GM10847 (cell line): Measurements from ENCODE around the gene LYZL6.

Source experiments
- POLR2A ChIP-seq: IDR thresholded peaks from 2 replicates; pipeline ENCODE4 v1.6.1; 2011; ENCODE audit not compliant: insufficient read length; ENCODE audit errors: extremely low read depth

The LYZL6 gene

DNA sequence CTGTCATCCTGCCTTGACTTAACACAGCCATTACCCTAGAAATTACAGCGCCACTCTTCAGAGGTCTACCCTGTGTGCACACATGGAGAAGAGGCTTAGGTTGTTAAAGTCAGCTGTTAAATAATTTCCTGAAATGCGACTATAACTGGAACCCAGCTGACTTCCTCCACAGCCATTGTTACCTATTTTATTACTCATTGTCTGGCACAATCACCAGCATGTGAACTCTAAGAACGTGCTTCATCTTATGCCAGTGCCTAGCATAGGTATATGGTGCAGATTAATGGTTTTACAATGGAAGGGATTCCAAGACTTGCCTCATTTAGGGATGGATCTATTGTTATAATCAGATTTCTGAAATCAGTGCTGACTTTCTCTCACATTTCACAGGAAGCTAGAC, 24.8 kb downstream of the LYZL6 start:
- TF ChIP-seq POLR2A: no peak

DNA sequence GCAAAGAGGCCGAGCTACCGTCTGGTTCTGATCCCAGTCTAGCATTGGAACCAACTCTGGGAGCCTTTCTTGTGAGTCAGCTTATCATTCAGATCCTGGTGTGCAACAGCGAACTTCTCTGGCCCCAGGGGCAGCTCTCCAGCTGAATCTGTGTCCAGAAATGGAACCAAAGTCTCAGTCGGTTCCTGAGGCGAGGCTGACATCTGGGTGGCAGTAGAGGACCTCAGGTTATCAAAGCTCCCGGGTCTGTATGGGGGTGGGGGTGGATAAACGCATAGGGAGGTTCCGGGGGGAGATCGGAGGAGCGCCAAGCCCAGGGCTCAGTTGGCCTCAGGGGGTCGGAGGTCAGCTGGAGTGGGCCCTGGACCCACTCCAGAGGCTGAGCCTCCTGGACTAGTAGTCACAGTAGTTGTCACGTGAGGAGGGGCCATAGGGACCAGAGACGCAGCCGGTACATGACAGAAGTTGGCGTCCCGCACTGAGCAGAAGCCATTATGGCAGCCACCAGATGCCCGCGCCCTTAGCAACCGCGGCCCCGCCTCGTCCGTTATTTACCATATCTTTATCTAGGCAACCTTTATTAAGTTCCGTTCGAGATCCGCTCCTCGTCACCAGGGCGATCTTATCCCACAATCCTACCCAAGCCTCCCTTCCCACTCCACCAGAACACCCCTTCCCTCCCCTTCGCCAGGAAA, 25.8 kb downstream of the LYZL6 start:
- TF ChIP-seq POLR2A: no peak

DNA sequence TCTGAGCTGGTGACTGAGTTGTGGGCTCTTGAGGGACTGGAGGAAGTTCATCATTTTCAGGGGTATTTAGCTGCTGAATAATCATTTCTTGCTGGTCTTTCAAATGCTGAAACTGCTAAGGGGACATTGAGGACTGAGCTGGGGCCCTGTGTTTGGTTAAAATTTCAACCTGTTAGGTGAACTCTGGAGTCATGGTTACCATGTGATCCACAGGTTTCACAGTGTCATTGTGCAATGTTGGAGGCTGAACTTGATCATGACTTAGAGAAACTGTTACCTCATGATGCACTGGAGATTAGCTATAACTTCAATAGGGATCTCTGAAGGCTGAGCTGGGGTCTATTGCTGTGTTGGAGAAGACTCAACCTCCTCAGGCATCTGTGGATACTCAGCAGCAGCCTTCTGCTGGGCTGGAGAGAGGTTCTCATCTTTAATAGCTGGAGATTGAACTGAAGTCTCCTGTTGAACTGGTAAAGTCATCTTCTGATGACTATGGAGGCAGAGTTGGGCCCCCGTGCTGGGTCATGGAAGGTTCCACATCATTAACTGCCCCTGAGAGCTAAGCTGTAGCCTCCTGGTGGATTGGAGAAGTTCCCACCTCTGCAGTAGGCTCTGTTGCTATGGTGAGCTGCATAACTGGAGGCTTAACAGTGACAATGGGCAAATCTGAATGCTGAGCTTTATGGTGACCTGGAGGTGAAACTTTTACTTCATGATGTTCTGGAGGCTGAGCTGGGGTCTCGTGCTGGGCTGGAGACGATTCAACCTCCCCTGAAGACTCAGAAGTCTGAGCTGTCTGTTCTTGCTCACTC, 28.2 kb downstream of the LYZL6 start:
- TF ChIP-seq POLR2A: no peak

DNA sequence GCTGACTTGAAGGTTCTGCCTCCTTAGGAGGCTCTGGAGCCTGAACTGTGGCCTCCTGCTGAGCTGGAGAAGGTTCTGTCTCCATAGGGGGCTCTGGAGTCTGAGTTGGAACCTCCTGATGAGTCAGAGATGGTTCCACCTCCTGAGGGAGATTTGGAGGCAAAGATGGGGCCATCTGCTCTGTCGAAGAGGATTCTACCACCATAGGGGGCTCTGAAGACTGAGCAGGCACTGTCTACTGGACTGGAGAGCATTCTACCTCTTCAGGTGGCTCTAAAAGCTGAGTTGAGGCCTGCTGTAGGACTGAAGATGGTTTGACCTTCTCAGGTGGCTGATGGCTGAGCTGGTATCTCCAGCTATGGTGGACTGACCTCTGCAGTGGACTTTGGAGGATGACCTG, 29.2 kb downstream of the LYZL6 start:
- no peak for TF ChIP-seq POLR2A

DNA sequence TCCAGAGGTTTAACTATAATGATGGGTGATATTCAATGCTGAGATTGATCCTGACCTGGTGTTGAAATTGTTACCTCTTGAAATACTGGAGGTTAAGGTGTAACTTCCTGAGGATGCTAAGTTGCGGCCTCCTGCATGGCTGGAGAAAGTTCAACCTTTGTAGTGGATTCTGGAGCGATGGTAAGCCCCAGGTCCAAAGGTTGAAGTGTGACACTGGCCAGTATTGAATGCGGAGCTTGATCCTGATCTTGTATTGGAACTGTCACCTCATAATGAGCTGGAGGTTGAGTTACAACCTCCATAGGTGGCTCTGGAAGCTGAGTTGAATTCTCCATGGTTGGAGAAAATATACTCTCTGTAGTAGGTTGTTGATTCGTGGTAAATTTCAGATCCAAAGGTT, 29.9 kb downstream of the LYZL6 start:
- no peak for TF ChIP-seq POLR2A

- TF ChIP-seq POLR2A: no peak
Measured at GRCh38 chr17:35912942-35913341, 30.6 kb downstream of the LYZL6 start.

DNA sequence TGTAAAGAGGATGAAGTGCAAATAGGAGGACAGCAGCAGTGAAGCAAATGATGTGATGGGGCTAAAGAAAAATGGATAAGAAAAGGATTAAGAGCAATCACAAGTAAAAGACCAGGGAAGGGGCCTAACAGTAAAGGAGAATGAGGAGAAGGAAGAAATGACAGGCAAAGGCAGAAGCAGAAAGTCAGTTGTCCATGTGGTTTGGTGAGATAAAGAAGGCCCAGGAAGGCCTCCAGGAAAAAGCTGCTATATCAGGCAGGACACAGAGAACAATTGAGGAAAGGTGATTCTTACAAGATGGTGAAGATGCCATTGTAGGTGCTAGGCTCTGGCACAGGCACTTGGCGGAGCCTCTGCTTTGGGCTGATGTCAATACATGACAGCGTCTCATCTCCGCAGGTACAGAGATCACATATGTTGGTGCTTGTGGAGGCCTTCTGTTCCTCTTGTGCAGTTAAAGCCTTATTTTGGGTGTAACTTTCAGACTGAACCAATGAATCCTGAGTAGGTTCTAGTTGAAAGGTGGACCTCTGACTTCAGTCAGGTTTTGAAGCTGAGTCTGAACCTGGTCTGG, 31.1 kb downstream of the LYZL6 start:
- TF ChIP-seq POLR2A: no peak

DNA sequence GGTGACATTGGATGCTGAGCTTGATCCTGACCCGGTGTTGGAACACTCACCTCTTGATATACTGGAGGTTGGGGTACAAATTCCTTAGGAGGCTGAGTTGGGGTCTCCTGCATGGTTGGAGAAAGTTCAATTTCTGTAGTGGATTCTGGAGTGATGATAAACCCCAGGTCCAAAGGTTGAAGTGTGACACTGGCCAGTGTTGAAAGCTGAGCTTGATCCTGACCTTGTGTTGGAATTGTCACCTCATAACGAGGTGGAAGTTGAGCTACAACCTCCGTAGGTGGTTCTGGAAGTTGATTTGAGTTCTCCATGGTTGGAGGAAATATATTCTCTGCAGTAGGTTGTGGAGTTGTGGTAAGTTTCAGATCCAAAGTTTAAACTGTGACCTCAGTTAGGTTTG, 34.1 kb downstream of the LYZL6 start:
- TF ChIP-seq POLR2A: no peak

- TF ChIP-seq POLR2A: no peak
Measured at GRCh38 chr17:35907691-35908090, 35.8 kb downstream of the LYZL6 start.

DNA sequence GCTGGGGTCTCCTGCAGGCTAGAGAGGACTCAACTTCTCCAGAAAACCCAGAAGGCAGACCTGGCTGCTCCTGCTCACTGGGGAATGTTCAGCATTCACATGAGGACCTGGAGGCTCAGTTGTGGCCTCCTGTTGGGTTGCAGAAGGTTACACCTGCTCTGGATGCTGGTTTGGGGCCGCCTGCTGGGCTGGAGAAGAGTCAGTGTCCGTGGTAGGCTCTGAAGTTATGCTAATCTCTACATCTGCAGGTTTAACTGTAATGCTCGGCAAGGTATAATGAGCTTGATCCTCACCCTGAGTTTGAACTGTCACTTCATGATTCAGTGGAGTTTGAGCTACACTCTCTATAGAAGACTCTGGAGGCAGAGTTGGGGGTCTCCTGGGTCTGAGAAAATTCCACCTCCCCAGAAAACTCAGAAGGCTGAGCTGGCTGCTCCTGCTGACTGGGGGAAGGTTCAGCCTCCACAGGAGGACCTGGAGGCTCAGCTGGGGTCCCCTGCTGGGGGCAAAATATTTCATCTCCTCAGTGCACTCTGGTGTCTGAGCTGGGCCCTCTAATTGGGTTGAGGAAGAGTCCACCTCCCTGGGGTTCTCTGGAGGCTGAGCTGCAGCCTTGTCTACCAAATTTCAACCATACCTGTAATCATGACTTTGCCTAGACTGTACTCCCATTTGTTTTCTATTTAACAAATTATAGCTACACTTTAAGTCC, 36.4 kb downstream of the LYZL6 start:
- TF ChIP-seq POLR2A: no peak

DNA sequence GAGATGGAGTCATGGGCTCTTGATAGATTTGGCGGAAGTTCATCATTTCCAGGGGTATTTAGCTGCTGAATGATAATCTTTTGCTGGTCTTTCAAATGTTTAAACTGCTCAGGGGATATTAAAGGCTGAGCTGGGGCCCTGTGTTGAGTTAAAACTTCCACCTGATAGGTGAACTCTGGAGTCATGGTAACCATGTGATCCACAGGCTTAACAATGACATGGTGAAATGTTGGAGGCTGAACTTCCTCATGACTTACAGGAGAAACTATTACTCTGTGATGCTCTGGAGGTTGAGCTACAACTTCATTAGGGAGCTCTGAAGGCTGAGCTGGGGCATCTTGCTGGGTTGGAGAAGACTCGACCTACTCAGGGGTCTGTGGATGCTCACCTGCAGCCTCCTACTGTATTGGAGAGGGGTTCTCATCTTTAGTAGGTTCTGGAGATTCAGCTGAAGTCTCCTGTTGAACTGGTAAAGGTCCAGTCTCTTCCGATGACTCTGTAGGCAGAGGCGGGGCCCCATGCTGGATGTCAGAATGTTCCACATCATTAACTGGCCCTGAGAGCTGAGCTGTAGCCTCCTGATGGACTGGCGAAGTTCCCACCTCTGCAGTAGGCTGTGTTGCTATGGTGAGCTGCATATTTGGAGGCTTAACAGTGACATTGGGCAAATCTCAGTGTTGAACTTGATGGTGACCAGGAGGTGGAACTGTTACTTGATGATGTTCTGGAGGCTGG, 37.2 kb downstream of the LYZL6 start:
- no peak for TF ChIP-seq POLR2A

DNA sequence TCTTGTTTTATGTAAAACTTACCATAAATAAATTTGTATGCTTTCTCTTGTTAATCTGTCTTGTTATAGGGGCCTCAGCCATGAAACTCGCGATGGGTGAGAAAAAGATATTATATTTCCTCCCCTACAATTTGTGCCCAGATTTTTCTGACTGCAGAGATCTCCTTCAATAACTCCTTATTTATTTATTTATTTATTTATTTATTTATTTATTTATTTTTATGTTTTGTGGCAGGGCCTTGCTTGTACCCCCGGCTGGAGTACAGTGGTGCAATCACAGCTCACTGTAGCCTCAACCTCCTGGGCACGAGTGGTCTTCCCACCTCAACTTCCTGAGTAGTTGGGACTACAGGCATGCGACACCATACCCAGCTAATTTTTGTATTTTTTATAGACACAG, 40.1 kb downstream of the LYZL6 start:
- no peak for TF ChIP-seq POLR2A

GRCh38 chr17:35901631-35902175, 41.8 kb downstream of the LYZL6 start:
- TF ChIP-seq POLR2A: no peak

DNA sequence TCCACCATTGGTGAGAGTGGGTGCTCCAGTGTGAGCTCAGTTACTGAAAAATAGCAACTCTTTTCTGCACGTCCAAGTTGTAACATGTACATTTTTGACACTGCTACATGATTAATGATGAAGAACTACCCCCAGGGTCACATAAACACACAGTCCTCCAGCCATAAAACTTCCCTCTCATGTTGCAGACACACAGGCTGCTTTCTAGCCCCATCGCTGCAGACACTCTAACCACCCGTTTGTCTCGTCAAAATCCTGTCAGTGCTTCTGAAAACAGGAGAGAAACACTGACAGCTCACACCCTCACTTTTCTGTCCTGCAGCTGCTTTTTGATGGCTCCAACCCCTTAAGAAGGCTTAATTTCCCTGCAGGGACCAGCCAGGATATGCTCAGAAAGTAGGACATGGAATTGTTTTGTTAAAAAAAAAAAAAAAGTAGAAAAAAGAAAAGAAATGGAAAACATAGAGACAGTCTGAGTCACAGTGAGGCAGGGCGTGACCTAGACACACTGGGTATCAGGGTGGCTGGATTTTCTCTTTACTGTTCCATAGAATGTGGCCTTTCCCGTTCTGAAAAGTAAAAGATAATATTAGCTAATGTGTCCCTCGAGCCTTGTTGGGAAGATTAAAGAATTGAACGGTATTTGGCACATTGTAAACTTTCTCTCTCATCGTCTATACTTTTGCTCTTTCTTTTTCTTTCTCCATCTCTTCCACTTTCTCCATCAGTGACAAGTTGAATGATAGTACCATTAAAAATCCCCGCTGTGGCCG, 42.6 kb downstream of the LYZL6 start:
- TF ChIP-seq POLR2A: no peak

GRCh38 chr17:35900280-35900679, 43.2 kb downstream of the LYZL6 start:
- TF ChIP-seq POLR2A: no peak
